PC-9 (cell line): Measurements from ENCODE around the gene GABRP.

Source experiments
- CTCF ChIP-seq: fragments of 200-600 bp; sonication (generic); conservative IDR thresholded peaks from 2 replicates; pipeline ENCODE4 v1.6.1; 2017; ENCODE audit warnings: mixed run types, antibody characterized with exemption, mild to moderate bottlenecking, moderate library complexity
- EZH2 ChIP-seq: fragments of 200-600 bp; sonication (generic); IDR thresholded peaks from 2 replicates; pipeline ENCODE4 v1.8.0; 2017; ENCODE audit warnings: antibody characterized with exemption, low read depth

GRCh38 chr5:170769246-170769645 lies 14.3 kb upstream of the GABRP start:
- TF ChIP-seq EZH2 (no peak), CTCF (no peak)
